ENCODE results near the gene ZBTB24. TPM values are rescaled to one million over a fixed set of nuclear protein-coding genes. Genes with fewer than 3 reads are reported as not detected.
A peak's percentile ranks its signal among the peaks of the same experiment; 100 is the strongest.

Gene ZBTB24
- total RNA-seq, 1 donor from 2014 or later, result 8.2 TPM

DNA sequence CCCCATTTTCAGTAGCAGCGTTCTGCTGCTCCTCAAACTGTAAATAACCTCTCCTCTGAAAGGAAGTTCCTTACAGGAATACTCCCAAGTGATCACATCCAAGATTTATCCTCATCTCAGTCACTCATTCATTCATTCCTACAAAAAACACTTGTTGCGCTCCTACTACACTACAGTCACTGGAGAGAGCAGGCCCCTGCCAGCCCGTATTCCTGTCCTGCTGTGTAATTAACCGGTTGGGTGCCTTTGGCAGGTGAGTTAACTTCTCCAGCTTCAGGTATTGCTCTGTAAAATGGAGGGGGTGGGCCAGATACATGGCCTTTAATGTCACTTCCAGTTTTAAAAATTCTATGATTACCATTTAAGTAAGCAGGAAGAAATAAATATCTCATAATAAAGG, 15.0 kb upstream of the ZBTB24 start:
- Histone ChIP-seq H3K27ac (no peak overlapping the region), H3K4me3 (no peak overlapping the region), H3K27me3 (ENCODE audit: low read depth) (no peaks in the 10 kb centered on the region), H3K36me3 (no peaks in the 10 kb centered on the region), H3K9me3 (no peaks in the 10 kb centered on the region), H3K4me1 (no peaks in the 10 kb centered on the region)
- ATAC-seq (no peak), DNase-seq (no peak)
- intact Hi-C loops (cut with DNase I), result no loop called here
- TF ChIP-seq, protein P1, sequence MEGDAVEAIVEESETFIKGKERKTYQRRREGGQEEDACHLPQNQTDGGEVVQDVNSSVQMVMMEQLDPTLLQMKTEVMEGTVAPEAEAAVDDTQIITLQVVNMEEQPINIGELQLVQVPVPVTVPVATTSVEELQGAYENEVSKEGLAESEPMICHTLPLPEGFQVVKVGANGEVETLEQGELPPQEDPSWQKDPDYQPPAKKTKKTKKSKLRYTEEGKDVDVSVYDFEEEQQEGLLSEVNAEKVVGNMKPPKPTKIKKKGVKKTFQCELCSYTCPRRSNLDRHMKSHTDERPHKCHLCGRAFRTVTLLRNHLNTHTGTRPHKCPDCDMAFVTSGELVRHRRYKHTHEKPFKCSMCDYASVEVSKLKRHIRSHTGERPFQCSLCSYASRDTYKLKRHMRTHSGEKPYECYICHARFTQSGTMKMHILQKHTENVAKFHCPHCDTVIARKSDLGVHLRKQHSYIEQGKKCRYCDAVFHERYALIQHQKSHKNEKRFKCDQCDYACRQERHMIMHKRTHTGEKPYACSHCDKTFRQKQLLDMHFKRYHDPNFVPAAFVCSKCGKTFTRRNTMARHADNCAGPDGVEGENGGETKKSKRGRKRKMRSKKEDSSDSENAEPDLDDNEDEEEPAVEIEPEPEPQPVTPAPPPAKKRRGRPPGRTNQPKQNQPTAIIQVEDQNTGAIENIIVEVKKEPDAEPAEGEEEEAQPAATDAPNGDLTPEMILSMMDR (IDR thresholded peaks at IDR 0.05), result no peak

DNA sequence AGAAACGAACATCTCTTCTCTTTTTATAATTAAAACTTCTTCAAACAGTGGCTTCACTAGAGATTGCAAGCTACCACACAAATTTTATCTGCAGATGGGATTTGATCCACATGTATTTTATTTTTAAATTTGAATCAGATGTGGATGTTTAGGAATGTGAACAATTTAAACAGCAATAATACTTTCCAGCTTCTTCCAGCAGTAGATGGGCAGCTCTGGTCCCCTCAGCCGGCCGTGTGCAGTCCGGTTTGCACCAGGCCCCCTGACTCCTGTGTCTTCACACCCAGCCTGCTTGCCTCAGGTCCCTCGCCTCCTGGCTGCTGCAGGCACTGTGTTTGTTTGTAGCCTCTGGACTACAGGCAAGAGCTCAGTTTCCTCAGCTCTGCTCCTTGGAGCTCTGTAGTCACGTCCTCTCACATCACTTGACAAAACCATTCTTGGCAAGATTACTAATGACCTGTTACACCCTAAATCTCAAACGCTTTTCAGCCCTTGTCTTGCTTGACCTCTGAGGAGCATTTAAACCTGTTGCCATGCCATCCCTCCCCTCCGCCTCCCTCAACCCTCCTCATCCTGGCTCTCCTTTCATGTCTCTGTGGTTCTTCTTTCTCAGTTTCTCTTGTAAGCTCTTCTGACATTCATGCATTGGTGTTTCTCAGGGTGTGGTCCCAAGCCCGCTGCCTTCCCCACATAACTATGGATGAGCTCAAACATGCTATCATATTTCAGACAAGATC, 13.2 kb upstream of the ZBTB24 start:
- Histone ChIP-seq H3K4me3 (no peak overlapping the region), H3K36me3 (no peaks in the 10 kb centered on the region), H3K27me3 (ENCODE audit: low read depth) (no peaks in the 10 kb centered on the region), H3K4me1 (no peaks in the 10 kb centered on the region), H3K27ac (no peak overlapping the region), H3K9me3 (no peaks in the 10 kb centered on the region)
- ATAC-seq (no peak), DNase-seq (no peak)
- TF ChIP-seq, protein P1 (IDR thresholded peaks at IDR 0.05), result no peak
- intact Hi-C loops (cut with DNase I), result no loop called here

DNA sequence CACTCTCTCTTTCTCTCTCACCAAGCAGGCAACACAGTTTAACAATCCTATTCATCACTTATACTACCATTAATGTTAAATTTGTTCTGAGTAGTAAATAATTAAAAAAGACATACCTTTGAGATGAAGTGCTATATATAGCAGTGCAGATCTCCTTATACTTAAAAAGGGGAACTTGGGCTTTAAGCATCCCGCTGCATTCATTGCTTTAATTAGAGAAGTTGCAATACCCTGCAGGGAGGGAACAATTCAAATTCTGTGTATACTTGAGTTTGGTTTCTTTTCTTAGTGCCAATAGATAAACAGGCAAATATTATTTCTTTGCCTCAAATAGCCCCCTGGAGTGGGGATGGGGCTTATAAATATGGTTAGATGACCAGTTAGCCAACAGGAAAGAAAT, 10.8 kb upstream of the ZBTB24 start:
- Histone ChIP-seq H3K4me3 (no peak overlapping the region), H3K36me3 (no peaks in the 10 kb centered on the region), H3K9me3 (no peaks in the 10 kb centered on the region), H3K27me3 (ENCODE audit: low read depth) (no peaks in the 10 kb centered on the region), H3K27ac (no peak overlapping the region), H3K4me1 (no peaks in the 10 kb centered on the region)
- ATAC-seq (no peak), DNase-seq (no peak)
- intact Hi-C loops (cut with DNase I), result no loop called here
- TF ChIP-seq, protein P1 (IDR thresholded peaks at IDR 0.05), result no peak

DNA sequence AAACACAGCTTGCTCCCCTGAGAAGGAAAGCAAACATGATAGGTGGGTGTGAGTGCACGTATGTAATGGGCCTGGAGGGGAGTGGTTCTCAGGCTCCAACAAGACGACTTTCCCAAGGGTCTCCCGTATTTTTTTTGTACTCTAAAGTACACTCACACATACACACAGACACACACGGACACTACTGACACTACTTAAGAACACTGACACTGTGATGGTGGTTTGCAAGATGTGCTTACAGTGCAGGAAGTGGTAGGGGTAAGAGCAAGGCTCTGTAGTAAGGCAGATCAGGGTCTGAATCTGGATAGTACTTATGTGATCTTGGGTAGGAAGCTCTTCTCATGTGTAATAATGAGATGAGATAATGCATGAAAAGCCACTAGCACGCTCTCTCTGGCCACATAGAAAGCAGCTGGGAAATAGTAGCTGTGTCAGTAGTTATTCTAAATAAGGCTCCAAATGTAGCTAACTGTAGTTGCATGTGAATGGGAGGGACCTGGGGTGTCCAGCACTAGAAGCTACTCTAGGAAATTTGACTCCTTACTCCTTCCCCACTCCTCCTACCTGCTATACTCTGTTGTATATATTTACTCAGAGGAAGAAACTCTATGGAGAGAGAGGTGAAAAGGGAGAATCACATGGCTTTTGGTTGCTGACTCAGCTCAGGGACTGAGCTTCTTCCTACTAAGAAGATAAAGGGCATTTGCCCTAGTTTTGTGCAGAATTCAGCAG, 8.4 kb upstream of the ZBTB24 start:
- no peak for DNase-seq
- no peaks in the 10 kb centered on the region for H3K4me1 ChIP-seq

DNA sequence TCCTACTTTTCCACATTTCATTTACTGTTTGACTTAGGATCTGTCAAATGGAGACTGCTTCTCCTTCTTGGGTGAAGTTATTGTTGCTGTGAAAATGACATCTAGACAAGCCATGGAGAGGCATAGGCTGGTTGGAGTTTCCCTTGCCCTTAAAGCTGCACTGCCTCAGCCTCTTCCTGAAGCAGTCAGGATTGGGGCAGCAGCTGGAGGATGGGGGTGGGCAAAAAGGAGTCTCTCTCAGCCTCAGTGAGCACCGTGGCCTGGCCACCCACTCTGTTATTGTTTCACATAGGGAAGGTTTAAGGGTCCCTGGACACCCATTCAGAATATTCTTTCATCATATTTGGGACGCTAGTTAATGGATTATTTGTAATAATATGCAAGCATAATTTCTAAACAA, 7.7 kb upstream of the ZBTB24 start:
- Histone ChIP-seq H3K4me1 (no peaks in the 10 kb centered on the region), H3K27me3 (ENCODE audit: low read depth) (no peaks in the 10 kb centered on the region), H3K9me3 (no peaks in the 10 kb centered on the region), H3K4me3 (no peak overlapping the region), H3K27ac (no peak overlapping the region), H3K36me3 (no peaks in the 10 kb centered on the region)
- DNase-seq (no peak), ATAC-seq (no peak)
- intact Hi-C loops (cut with DNase I), result no loop called here
- TF ChIP-seq, protein P1 (IDR thresholded peaks at IDR 0.05), result no peak

More for the DNA sequence above, 8.4 kb upstream of the ZBTB24 start:
- intact Hi-C loops (cut with DNase I), result no loop called here
- Histone ChIP-seq H3K36me3 (no peaks in the 10 kb centered on the region), H3K9me3 (no peaks in the 10 kb centered on the region), H3K27me3 (ENCODE audit: low read depth) (no peaks in the 10 kb centered on the region), H3K27ac (no peak overlapping the region), H3K4me3 (no peak overlapping the region)
- ATAC-seq, result peak; percentile 52 to 75
- TF ChIP-seq, protein P1 (IDR thresholded peaks at IDR 0.05), result no peak

Measured in lower lobe of right lung (tissue), 2 donors.